ENCODE data around the gene PDE6A.

The PDE6A gene

GRCh38 chr5:149836451-149837139 lies 108.0 kb downstream of the PDE6A start:
- no peak for DNase-seq (ENCODE audit: low spot score)

GRCh38 chr5:149834246-149834855 lies 110.2 kb downstream of the PDE6A start:
- peak; percentile 65 for DNase-seq (ENCODE audit: low spot score)

GRCh38 chr5:149833116-149833827 lies 111.3 kb downstream of the PDE6A start:
- DNase-seq (ENCODE audit: low spot score): no peak

GRCh38 chr5:149832636-149833035 lies 112.0 kb downstream of the PDE6A start:
- DNase-seq (ENCODE audit: low spot score): no peak

GRCh38 chr5:149831492-149831891 lies 113.1 kb downstream of the PDE6A start:
- peak; percentile 65 for DNase-seq (ENCODE audit: low spot score)

- no peak for DNase-seq (ENCODE audit: low spot score)
Observed at GRCh38 chr5:149830579-149830978, 114.0 kb downstream of the PDE6A start.

- no peak for DNase-seq (ENCODE audit: low spot score)
Observed at GRCh38 chr5:149829954-149830353, 114.6 kb downstream of the PDE6A start.

- peak; percentile 82 for DNase-seq (ENCODE audit: low spot score)
Observed at GRCh38 chr5:149828161-149829011, 116.2 kb downstream of the PDE6A start.

- DNase-seq (ENCODE audit: low spot score): no peak
Observed at GRCh38 chr5:149827546-149827945, 117.0 kb downstream of the PDE6A start.

- DNase-seq (ENCODE audit: low spot score): no peak
Observed at GRCh38 chr5:149827086-149827485, 117.5 kb downstream of the PDE6A start.

- DNase-seq (ENCODE audit: low spot score): no peak
Observed at GRCh38 chr5:149826574-149826973, 118.0 kb downstream of the PDE6A start.

GRCh38 chr5:149824846-149825245 lies 119.7 kb downstream of the PDE6A start:
- no peak for DNase-seq (ENCODE audit: low spot score)

- no peak for DNase-seq (ENCODE audit: low spot score)
Observed at GRCh38 chr5:149824120-149824519, 120.5 kb downstream of the PDE6A start.

GRCh38 chr5:149823375-149823774 lies 121.2 kb downstream of the PDE6A start:
- DNase-seq (ENCODE audit: low spot score): no peak

- no peak for DNase-seq (ENCODE audit: low spot score)
Observed at GRCh38 chr5:149822301-149822700, 122.3 kb downstream of the PDE6A start.

GRCh38 chr5:149820536-149821510 lies 123.8 kb downstream of the PDE6A start:
- no peak for DNase-seq (ENCODE audit: low spot score)

- DNase-seq (ENCODE audit: low spot score): no peak
Observed at GRCh38 chr5:149820012-149820411, 124.6 kb downstream of the PDE6A start.

- DNase-seq (ENCODE audit: low spot score): no peak
Observed at GRCh38 chr5:149818116-149818515, 126.5 kb downstream of the PDE6A start.

- no peak for DNase-seq (ENCODE audit: low spot score)
Observed at GRCh38 chr5:149817539-149818060, 127.0 kb downstream of the PDE6A start.

- DNase-seq (ENCODE audit: low spot score): no peak
Observed at GRCh38 chr5:149816661-149817060, 127.9 kb downstream of the PDE6A start.

GRCh38 chr5:149811453-149811852 lies 133.1 kb downstream of the PDE6A start:
- no peak for DNase-seq (ENCODE audit: low spot score)

Data from activated CD4-positive, alpha-beta T cell treated with anti-CD3 and anti-CD28 coated beads, Interleukin-2, Interleukin-4, amounts not matched to agents 100 ng/mL and 50 ng/mL, durations not matched to agents 16 hours and 8 hours (primary cell).